Nephron (organoid): ENCODE data around the gene CASP12.
"Not testable (repeated sequence)": the region's sequence is repeated elsewhere in the genome, so short reads cannot be mapped to it uniquely, and the experiment has no call there.

Experiments
- H3K27ac Mint-ChIP-seq, 3 experiments: 2 replicates each; pipeline ENCODE4 v1.8.0; 2020; ENCODE audit warnings: mixed read lengths in 3 of 3, mild to moderate bottlenecking in 2 of 3, moderate library complexity in 1 of 3
- H3K27me3 Mint-ChIP-seq: 2 replicates; pipeline ENCODE4 v1.8.0; 2021; ENCODE audit warnings: low read depth, mild to moderate bottlenecking, moderate library complexity, mixed read lengths
- H3K36me3 Mint-ChIP-seq: 2 replicates; pipeline ENCODE4 v1.8.0; 2020; ENCODE audit warnings: low read depth, mixed read lengths
- H3K4me1 Mint-ChIP-seq: 2 replicates; pipeline ENCODE4 v1.8.0; 2020; ENCODE audit warnings: mixed read lengths
- H3K4me3 Mint-ChIP-seq, 3 experiments: 2 replicates each; pipeline ENCODE4 v1.8.0; 2020; ENCODE audit warnings: mild to moderate bottlenecking in 3 of 3, mixed read lengths in 3 of 3, moderate library complexity in 2 of 3
- H3K9me3 Mint-ChIP-seq: 2 replicates; pipeline ENCODE4 v1.8.0; 2020; ENCODE audit warnings: mixed read lengths
- TF ChIP-seq, protein P1 (sequence below), 3 experiments: fragments of 200-600 bp; sonication (generic); IDR thresholded peaks; one replicate each; pipeline ENCODE4 v1.5.0; 2021; ENCODE audit warnings: antibody characterized with exemption in 3 of 3; ENCODE audit not compliant: unreplicated experiment in 3 of 3

Gene CASP12

DNA sequence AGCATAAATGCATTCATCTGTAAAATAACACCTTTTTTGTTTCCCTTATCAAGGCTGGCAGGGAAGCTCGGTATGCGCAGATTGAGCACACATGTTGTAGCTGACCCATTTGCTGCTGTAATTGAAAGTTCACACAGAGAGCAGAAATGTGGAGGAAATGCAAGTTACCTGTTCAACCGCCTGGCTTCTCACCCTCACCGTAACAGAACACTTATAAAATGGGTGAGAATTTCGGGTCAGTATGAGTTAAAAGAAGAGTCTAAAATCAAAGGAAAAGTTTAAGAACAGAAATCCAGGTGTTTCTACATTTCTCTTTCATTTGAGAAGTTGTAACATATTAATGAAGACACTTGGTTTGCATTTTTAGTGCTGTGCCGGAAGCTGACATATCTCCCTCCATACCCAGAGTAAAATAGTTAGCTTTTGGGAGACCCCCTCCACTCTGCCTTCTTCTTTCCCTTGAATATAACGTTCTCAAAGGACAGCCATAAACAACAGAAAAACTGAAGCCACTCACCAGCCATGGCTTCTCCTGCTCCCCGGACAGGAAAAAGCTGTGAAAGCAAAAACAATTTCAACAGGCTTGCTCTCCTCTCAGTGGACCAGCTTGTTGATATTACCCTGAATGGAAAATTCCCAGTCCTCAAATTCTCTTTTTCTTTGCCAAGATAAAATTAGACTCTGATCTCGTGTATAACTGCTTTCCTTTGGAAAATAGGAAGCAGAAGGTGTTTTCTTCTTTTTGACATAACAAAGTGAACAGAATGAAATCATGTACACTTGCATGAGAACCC, at the start of gene CASP12:
CASP12 (minus strand) TSS at position 570 of the 794 bp plus-strand sequence.
- H3K27ac Mint-ChIP-seq: peak within 1 kb of the TSS; percentile 42 to 75 (median 53)
- TF ChIP-seq, protein P1, sequence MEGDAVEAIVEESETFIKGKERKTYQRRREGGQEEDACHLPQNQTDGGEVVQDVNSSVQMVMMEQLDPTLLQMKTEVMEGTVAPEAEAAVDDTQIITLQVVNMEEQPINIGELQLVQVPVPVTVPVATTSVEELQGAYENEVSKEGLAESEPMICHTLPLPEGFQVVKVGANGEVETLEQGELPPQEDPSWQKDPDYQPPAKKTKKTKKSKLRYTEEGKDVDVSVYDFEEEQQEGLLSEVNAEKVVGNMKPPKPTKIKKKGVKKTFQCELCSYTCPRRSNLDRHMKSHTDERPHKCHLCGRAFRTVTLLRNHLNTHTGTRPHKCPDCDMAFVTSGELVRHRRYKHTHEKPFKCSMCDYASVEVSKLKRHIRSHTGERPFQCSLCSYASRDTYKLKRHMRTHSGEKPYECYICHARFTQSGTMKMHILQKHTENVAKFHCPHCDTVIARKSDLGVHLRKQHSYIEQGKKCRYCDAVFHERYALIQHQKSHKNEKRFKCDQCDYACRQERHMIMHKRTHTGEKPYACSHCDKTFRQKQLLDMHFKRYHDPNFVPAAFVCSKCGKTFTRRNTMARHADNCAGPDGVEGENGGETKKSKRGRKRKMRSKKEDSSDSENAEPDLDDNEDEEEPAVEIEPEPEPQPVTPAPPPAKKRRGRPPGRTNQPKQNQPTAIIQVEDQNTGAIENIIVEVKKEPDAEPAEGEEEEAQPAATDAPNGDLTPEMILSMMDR (IDR thresholded peaks at IDR 0.05; ENCODE audit: unreplicated experiment in 3 of 3): no peak
- H3K4me3 Mint-ChIP-seq: peak within 1 kb of the TSS in 1 of 3 experiments; percentile 14
- no peaks in the 10 kb centered on the region for H3K27me3 Mint-ChIP-seq
- no peaks in the 10 kb centered on the region for H3K9me3 Mint-ChIP-seq
- peaks cover 19% of the 10 kb centered on the region for H3K4me1 Mint-ChIP-seq
- H3K36me3 Mint-ChIP-seq: no peaks in the 10 kb centered on the region

DNA sequence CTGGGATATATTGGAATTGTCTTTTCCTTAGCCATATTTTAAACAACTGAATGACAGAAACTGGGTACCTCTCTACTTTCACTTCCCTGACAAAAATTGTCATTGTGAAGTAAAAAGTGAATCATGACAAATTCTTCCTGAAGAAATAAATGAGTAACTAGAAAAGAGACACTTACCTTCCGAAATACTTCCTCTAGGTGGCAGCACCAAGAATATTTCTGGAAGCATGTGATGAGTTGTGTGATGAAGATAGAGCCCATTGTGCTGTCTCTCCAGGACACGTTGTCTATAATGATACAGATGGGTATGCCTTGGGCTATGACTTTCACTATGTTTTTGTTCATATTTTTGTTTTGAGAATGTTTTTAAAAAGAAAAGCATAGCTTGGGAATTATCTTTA, 48.6 kb upstream of the CASP12 start:
- Mint-ChIP-seq H3K4me1 (no peaks in the 10 kb centered on the region), H3K4me3 (no peak overlapping the region), H3K9me3 (no peaks in the 10 kb centered on the region), H3K36me3 (no peaks in the 10 kb centered on the region), H3K27me3 (no peaks in the 10 kb centered on the region), H3K27ac (no peak overlapping the region)
- TF ChIP-seq, protein P1 (IDR thresholded peaks at IDR 0.05; ENCODE audit: unreplicated experiment in 3 of 3): peak in 1 of 3 experiments; percentile 40

DNA sequence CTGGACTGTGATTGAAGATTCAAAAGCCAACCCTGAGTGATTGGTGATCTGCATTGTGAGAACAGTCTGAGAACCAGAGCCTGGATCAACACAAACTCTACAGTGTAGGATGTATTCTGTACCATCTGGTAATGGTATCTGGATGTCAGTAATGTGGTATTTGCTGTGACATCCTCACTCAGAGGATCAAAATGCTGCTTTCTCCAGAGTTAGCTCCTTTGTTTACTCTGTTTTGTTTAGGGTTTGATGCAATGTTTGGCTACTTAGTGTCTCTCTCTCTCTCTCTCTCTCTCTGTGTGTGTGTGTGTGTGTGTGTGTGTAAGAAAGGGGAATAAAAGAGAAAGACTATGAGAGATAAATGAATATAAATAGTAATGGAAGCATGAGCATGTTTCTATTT, 45.8 kb upstream of the CASP12 start:
- Mint-ChIP-seq H3K4me1 (no peaks in the 10 kb centered on the region), H3K36me3 (no peaks in the 10 kb centered on the region), H3K9me3 (no peaks in the 10 kb centered on the region), H3K27me3 (no peaks in the 10 kb centered on the region), H3K27ac (no peak overlapping the region), H3K4me3 (no peak overlapping the region)
- TF ChIP-seq, protein P1 (IDR thresholded peaks at IDR 0.05; ENCODE audit: unreplicated experiment in 3 of 3): no peak

DNA sequence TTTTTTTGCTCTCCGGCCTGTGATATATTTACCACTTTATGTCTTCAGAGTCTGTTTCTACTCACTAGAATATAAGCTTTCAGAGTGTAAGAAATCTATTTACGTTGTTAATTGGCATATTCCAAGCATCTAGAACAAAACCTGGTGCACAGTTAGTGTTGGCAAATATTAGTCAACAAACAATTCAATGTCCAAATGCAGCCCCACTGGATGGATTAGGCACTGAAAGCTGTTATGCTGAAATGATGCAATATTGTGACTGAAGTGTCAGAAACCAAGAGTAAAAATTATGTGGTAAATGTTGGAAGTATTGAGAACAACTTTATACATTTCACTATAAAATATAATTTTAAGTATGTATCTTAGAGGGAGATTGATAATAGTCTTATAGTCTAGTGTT, 45.3 kb upstream of the CASP12 start:
- TF ChIP-seq, protein P1 (IDR thresholded peaks at IDR 0.05; ENCODE audit: unreplicated experiment in 3 of 3): no peak
- H3K4me3 Mint-ChIP-seq: no peak overlapping the region
- H3K9me3 Mint-ChIP-seq: no peaks in the 10 kb centered on the region
- H3K4me1 Mint-ChIP-seq: no peaks in the 10 kb centered on the region
- no peaks in the 10 kb centered on the region for H3K27me3 Mint-ChIP-seq
- H3K36me3 Mint-ChIP-seq: no peaks in the 10 kb centered on the region
- H3K27ac Mint-ChIP-seq: no peak overlapping the region

DNA sequence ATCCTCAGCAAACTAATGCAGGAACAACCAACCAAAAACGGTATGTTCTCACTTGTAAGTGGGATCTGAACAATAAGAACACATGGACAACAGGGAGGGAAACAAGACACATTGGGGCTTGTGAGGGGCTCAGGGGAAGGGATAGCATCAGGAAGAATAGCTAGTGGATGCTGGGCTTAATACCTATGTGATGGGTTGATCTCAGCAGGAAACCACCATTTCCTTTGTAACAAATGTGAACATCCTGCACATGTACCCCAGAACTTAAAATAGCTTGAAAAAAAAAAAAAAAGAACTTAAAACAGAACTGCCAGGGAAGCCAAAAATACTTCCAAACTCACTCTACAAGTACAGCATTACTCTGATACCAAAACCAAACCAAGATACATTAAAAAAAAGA, 36.3 kb upstream of the CASP12 start:
- H3K27ac Mint-ChIP-seq: no peak overlapping the region
- no peaks in the 10 kb centered on the region for H3K27me3 Mint-ChIP-seq
- H3K4me1 Mint-ChIP-seq: no peaks in the 10 kb centered on the region
- TF ChIP-seq, protein P1 (IDR thresholded peaks at IDR 0.05; ENCODE audit: unreplicated experiment in 3 of 3): no peak
- peaks cover 30% of the 10 kb centered on the region for H3K9me3 Mint-ChIP-seq
- H3K36me3 Mint-ChIP-seq: no peaks in the 10 kb centered on the region
- H3K4me3 Mint-ChIP-seq: no peak overlapping the region

DNA sequence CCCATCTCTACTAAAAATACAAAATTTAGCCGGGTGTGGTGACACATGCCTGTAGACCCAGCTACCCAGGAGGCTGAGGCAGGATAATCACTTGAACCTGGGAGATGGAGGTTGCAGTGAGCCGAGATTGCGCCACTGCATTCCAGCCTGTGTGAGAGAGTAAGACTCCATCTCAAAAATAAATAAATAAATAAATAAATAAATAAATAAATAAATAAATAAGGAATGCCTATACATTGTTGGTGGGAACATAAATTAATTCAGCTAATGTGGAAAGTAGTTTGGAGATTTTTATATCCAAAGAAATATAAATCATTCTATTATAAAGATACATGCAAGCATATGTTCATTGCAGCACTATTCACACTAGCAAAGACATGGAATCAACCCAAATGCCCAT, 35.8 kb upstream of the CASP12 start:
- not testable (repeated sequence) for H3K4me1 Mint-ChIP-seq, H3K27me3 Mint-ChIP-seq, H3K4me3 Mint-ChIP-seq, H3K36me3 Mint-ChIP-seq, H3K27ac Mint-ChIP-seq
- H3K9me3 Mint-ChIP-seq: peaks cover 35% of the 10 kb centered on the region
